Activated B cell treated with CpG ODN at 0.5 μM for 24 hours (primary cell): ENCODE measurements around the gene KIAA1217. TPM values are rescaled to one million over a fixed set of nuclear protein-coding genes. Genes with fewer than 3 reads are reported as not detected.

Source experiments
- ATAC-seq: fragments of 200-7000 bp; cut with Tn5 transposase; one replicate; pipeline ENCODE4 v1.10.0; 2021; ENCODE audit warnings: low read depth, mild to moderate bottlenecking, moderate library complexity
- CTCF ChIA-PET: fragments of 350-600 bp; sonication (Branson Sonifier 250); formaldehyde crosslinking; loops from one replicate; lab custom pipeline; 2021; ENCODE audit warnings: antibody characterized with exemption; lab: Charles Lee
- POLR2A ChIA-PET: fragments of 350-600 bp; sonication (Branson Sonifier 250); formaldehyde crosslinking; loops from one replicate; lab custom pipeline; 2021; ENCODE audit warnings: antibody characterized with exemption; lab: Charles Lee
- DNase-seq: peaks from one replicate; pipeline ENCODE4 v3.0.0; 2022
- H3K27ac Mint-ChIP-seq: one replicate; pipeline ENCODE4 v1.8.0; 2020; ENCODE audit warnings: mixed read lengths
- H3K27me3 Mint-ChIP-seq: one replicate; pipeline ENCODE4 v1.8.0; 2021; ENCODE audit warnings: mixed read lengths
- H3K36me3 Mint-ChIP-seq: one replicate; pipeline ENCODE4 v1.8.0; 2021; ENCODE audit warnings: low read depth, mixed read lengths
- H3K4me1 Mint-ChIP-seq: one replicate; pipeline ENCODE4 v1.8.0; 2021; ENCODE audit warnings: mixed read lengths
- H3K4me3 Mint-ChIP-seq: one replicate; pipeline ENCODE4 v1.8.0; 2020; ENCODE audit warnings: mild to moderate bottlenecking, mixed read lengths
- H3K9me3 Mint-ChIP-seq: one replicate; pipeline ENCODE4 v1.8.0; 2020; ENCODE audit warnings: mixed read lengths
- CTCF ChIP-seq: fragments of 200-600 bp; IDR thresholded peaks from one replicate; pipeline ENCODE4 v1.8.0; 2022; ENCODE audit warnings: antibody characterized with exemption, mild to moderate bottlenecking
- intact Hi-C: fragments of 100-400 bp; cut with micrococcal nuclease; formaldehyde crosslinking; loops from one replicate; pipeline ENCODE4 v1.15.1; 2024
- total RNA-seq: library from RNA; stranded (reverse); gene quantifications from 2 replicates; pipeline ENCODE4 v1.2.3, GENCODE V29; 2022

Gene KIAA1217
- total RNA-seq, 1 donor from 2014 or later, result 0.71 TPM

DNA sequence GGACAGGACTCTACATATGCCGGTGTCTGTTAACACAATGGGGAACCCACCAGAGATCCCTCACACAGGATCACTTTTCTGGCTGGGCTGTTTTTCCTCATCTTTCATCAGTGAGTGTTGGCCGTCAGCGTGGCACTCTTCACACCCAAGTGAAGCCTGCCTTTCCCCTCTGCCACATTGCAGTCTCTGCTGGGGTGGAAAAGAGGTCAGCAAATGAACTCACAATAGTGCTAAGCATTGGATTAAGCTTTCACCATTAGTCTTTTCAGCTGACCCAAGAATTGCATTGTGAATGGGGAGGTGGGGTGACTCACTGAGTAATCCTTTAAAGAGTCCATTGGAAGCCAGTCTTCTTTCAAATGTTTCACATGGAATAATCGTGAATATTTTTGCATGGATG is 143.0 kb downstream of the KIAA1217 start:
- no peaks in the 10 kb centered on the region for H3K27me3 Mint-ChIP-seq
- POLR2A ChIA-PET, result no interaction called here
- no peak for ATAC-seq
- H3K4me3 Mint-ChIP-seq, result no peak overlapping the region
- no peak for TF ChIP-seq CTCF
- intact Hi-C loops, result no loop called here
- no peak overlapping the region for H3K27ac Mint-ChIP-seq
- CTCF ChIA-PET, result no interaction called here
- DNase-seq, result no peak
- H3K4me1 Mint-ChIP-seq, result no peaks in the 10 kb centered on the region
- no peaks in the 10 kb centered on the region for H3K36me3 Mint-ChIP-seq
- no peaks in the 10 kb centered on the region for H3K9me3 Mint-ChIP-seq

DNA sequence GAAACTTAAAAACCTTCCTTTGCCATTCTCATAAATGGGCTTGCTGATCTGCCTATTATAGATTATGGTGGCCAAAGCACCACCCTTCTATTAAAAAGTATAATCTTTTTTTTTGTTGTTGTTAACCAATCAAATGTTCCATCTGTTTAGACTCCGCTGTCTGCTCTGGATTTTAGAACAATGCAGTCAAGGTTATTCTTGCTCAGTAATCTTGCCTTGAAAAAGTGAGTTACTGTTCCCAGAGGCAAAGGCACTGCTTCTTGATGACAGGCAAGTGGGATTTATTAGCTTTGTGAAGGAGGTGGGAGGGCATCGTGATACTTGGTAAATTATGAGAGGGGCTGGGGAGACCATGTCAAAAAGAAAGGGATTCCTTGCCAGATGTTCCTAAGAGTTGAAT is 143.5 kb downstream of the KIAA1217 start:
- H3K4me3 Mint-ChIP-seq, result no peak overlapping the region
- CTCF ChIA-PET, result no interaction called here
- TF ChIP-seq CTCF, result no peak
- intact Hi-C loops, result no loop called here
- H3K27me3 Mint-ChIP-seq, result no peaks in the 10 kb centered on the region
- no peak overlapping the region for H3K27ac Mint-ChIP-seq
- ATAC-seq (no peak), DNase-seq (no peak)
- no peaks in the 10 kb centered on the region for H3K36me3 Mint-ChIP-seq
- POLR2A ChIA-PET, result no interaction called here
- no peaks in the 10 kb centered on the region for H3K4me1 Mint-ChIP-seq
- H3K9me3 Mint-ChIP-seq, result no peaks in the 10 kb centered on the region

DNA sequence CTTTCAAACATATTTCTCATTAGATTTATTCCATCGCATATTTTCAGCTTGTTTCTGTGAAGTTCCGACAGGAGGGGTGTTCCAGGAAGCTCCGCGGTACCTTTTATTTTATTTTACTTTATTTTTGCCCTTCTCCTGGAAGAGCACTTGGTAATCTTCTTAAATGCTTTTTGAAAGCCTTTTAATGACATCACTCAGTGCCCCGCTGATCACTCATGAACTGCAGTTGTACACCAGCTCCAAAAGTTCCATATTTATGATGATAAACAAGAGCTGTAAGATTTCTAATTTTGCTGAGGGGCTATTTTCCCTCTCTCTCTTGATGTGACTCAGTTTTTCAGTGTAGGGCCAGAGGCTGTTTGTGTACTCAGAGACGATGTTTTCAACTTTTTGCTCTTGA is 144.4 kb downstream of the KIAA1217 start:
- H3K27ac Mint-ChIP-seq, result no peak overlapping the region
- no peaks in the 10 kb centered on the region for H3K9me3 Mint-ChIP-seq
- DNase-seq, result no peak
- no peak for ATAC-seq
- ChIA-PET POLR2A (no interaction called here), CTCF (no interaction called here)
- H3K36me3 Mint-ChIP-seq, result no peaks in the 10 kb centered on the region
- intact Hi-C loops, result no loop called here
- TF ChIP-seq CTCF, result no peak
- no peaks in the 10 kb centered on the region for H3K4me1 Mint-ChIP-seq
- H3K4me3 Mint-ChIP-seq, result no peak overlapping the region
- no peaks in the 10 kb centered on the region for H3K27me3 Mint-ChIP-seq

DNA sequence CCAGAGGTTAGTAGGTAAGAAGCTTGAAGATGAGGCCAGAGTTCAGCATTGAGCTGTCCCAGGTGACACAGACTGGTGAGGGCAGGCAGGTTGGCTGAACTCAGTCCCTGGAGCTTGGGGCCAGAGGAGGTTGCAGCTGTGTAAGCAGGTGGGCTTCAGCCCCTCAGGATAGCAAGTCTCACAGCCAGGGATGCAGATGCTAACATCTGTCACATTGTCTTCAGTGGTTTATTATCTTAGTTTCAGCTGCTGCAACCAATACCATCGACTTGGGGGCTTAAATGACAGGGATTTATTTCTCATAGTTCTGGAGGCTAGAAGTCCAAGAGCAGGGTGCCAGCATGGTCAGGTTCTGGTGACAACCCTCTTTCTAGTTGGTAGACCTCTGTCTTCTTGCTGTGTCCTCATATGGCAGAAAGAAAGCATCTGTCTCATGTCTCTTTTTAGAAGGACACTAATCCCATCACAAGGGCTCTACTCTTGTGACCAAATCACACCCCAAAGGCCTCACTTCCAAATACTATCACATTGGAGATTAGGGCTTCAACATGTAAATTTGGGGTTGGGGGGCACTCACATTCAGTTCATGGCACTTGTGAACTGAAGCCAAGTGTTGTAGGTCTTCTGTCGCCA is 146.2 kb downstream of the KIAA1217 start:
- Mint-ChIP-seq H3K4me1 (no peaks in the 10 kb centered on the region), H3K27me3 (no peaks in the 10 kb centered on the region), H3K27ac (no peak overlapping the region), H3K36me3 (no peaks in the 10 kb centered on the region), H3K9me3 (no peaks in the 10 kb centered on the region), H3K4me3 (no peak overlapping the region)
- intact Hi-C loops, result no loop called here
- ATAC-seq, result no peak
- ChIA-PET POLR2A (no interaction called here), CTCF (no interaction called here)
- no peak for DNase-seq
- no peak for TF ChIP-seq CTCF

DNA sequence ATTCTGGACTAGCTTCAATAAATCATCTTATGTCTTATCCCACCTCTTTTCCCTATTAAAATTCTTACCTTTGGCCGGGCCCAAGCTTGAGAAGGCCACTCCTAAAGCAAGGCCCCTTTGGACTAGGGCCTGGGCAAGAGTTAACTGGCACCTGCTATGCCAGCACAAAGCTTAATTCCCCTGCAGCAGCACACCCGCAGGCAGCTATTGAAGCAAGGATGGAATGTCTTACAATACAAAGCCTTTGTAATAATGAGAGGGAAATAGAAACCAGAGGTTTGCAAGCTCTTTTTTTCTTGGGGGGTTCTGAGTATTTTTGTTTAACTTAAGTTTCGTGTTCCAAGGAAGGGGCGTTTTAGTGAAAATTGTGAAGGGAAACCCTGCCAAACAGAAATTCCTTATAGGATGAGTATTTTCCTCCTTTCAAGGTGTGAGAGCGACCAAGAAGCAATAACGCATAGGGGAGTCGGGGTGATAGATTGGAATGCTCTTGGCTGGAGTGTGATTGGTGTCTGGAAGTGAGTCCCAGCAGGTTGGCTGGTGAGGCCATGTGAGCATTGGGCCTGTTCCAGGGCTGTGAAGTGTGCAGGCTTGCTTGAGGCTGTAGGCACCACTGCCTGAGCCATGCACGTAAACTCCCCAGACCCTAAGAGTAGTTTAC is 148.5 kb downstream of the KIAA1217 start:
- H3K9me3 Mint-ChIP-seq, result no peaks in the 10 kb centered on the region
- no peak overlapping the region for H3K4me3 Mint-ChIP-seq
- H3K27me3 Mint-ChIP-seq, result no peaks in the 10 kb centered on the region
- no peak overlapping the region for H3K27ac Mint-ChIP-seq
- TF ChIP-seq CTCF, result no peak
- intact Hi-C loops, result no loop called here
- DNase-seq (no peak), ATAC-seq (no peak)
- ChIA-PET CTCF (no interaction called here), POLR2A (no interaction called here)
- H3K36me3 Mint-ChIP-seq, result no peaks in the 10 kb centered on the region
- no peaks in the 10 kb centered on the region for H3K4me1 Mint-ChIP-seq
